Sciatic nerve (tissue), 2 donors: ENCODE measurements around the gene KLHL11. TPM values are rescaled to one million over a fixed set of nuclear protein-coding genes. Genes with fewer than 3 reads are reported as not detected.

ENCODE experiments used
- ATAC-seq: fragments of 200-7000 bp; cut with Tn5 transposase; one replicate; pipeline ENCODE4 v1.9.1; 2020; ENCODE audit warnings: mild to moderate bottlenecking, moderate library complexity
- DNase-seq: peaks from one replicate; pipeline ENCODE4 v3.0.0-alpha.2; 2020; ENCODE audit warnings: low spot score
- intact Hi-C: fragments of 100-400 bp; cut with DNase I; formaldehyde crosslinking; loops from one replicate; pipeline ENCODE4 v1.14.2; 2022
- total RNA-seq: library from RNA; stranded (reverse); fragmentation: NEBNext Ultra II Directional; extraction: Animal tissue kit (Norgen Biotek cat#: 25700); gene quantifications from one replicate; pipeline ENCODE4 v1.2.1, GENCODE V29; 2021
- donor health status: DM: no; HTN: no; CAD: no.
- donor health status: DM: no; HTN: no; CAD: no.

Gene KLHL11
- 16.0 TPM for total RNA-seq

- DNase-seq = peak; percentile 91
- intact Hi-C loops = no loop called here
- ATAC-seq = peak; percentile 96
These were observed at the start of gene KLHL11 for GRCh38 chr17:41864836-41865595. TSS of gene KLHL11 (minus strand) at chr17:41865423. CDS start at chr17:41865370, 53 bp downstream.

GRCh38 chr17:41915020-41915419 lies 49.8 kb upstream of the KLHL11 start:
- intact Hi-C loops = loop anchor here (5.0 kb wide), 1 partner anchor 1798 kb away; no protein-coding TSS in a partner anchor
- ATAC-seq (no peak), DNase-seq (no peak)

GRCh38 chr17:41914358-41914766 lies 49.1 kb upstream of the KLHL11 start:
- DNase-seq (no peak), ATAC-seq (peak; percentile 14)
- intact Hi-C loops = no loop called here

- DNase-seq = no peak
- ATAC-seq = no peak
- intact Hi-C loops = no loop called here
These were observed 48.6 kb upstream of the KLHL11 start for GRCh38 chr17:41913798-41914197.

GRCh38 chr17:41912925-41913324 lies 47.7 kb upstream of the KLHL11 start:
- ATAC-seq (no peak), DNase-seq (no peak)
- intact Hi-C loops = no loop called here

- DNase-seq (no peak), ATAC-seq (no peak)
- intact Hi-C loops = no loop called here
These were observed 45.6 kb upstream of the KLHL11 start for GRCh38 chr17:41910701-41911391.

GRCh38 chr17:41909088-41909487 lies 43.9 kb upstream of the KLHL11 start:
- no peak for DNase-seq
- intact Hi-C loops = no loop called here
- no peak for ATAC-seq

- ATAC-seq (no peak), DNase-seq (no peak)
- intact Hi-C loops = no loop called here
These were observed 42.7 kb upstream of the KLHL11 start for GRCh38 chr17:41907633-41908539.

GRCh38 chr17:41907185-41907556 lies 41.9 kb upstream of the KLHL11 start:
- intact Hi-C loops = no loop called here
- no peak for DNase-seq
- ATAC-seq = no peak

GRCh38 chr17:41906465-41907184 lies 41.4 kb upstream of the KLHL11 start:
- no peak for DNase-seq
- ATAC-seq = peak; percentile 8
- intact Hi-C loops = no loop called here

- DNase-seq (no peak), ATAC-seq (no peak)
- intact Hi-C loops = loop anchor here (1.0 kb wide), 1 partner anchor 47 kb away; no protein-coding TSS in a partner anchor
These were observed 39.9 kb upstream of the KLHL11 start for GRCh38 chr17:41905172-41905571.

GRCh38 chr17:41904242-41904841 lies 39.1 kb upstream of the KLHL11 start:
- DNase-seq (no peak), ATAC-seq (no peak)
- intact Hi-C loops = no loop called here

GRCh38 chr17:41901646-41902045 lies 36.4 kb upstream of the KLHL11 start:
- ATAC-seq (no peak), DNase-seq (no peak)
- intact Hi-C loops = no loop called here

GRCh38 chr17:41896726-41897125 lies 31.5 kb upstream of the KLHL11 start:
- ATAC-seq (no peak), DNase-seq (no peak)
- intact Hi-C loops = no loop called here

- no peak for DNase-seq
These were observed 30.4 kb upstream of the KLHL11 start for GRCh38 chr17:41895617-41896016.

GRCh38 chr17:41894791-41895331 lies 29.6 kb upstream of the KLHL11 start:
- intact Hi-C loops = no loop called here
- DNase-seq = no peak
- ATAC-seq = peak; percentile 85

More at GRCh38 chr17:41895617-41896016, 30.4 kb upstream of the KLHL11 start:
- intact Hi-C loops = no loop called here
- peak; percentile 86 for ATAC-seq

GRCh38 chr17:41893384-41893783 lies 28.2 kb upstream of the KLHL11 start:
- DNase-seq = no peak
- no peak for ATAC-seq
- intact Hi-C loops = no loop called here

- no peak for DNase-seq
- ATAC-seq = no peak
- intact Hi-C loops = no loop called here
These were observed 26.8 kb upstream of the KLHL11 start for GRCh38 chr17:41892021-41892376.
